NT2/D1 (cell line): ENCODE measurements around the gene WDR45B.

Experiments
- DNase-seq: peaks from one replicate; pipeline ENCODE4 v3.0.0-alpha.2; 2011; ENCODE audit warnings: low read depth, low spot score
- H3K27me3 ChIP-seq: 2 replicates; pipeline ENCODE4 v1.6.0; 2011; ENCODE audit warnings: mild to moderate bottlenecking; ENCODE audit not compliant: insufficient read length, insufficient read depth
- H3K36me3 ChIP-seq: 2 replicates; pipeline ENCODE4 v1.6.1; 2011; ENCODE audit warnings: mild to moderate bottlenecking, low read length, mixed read lengths; ENCODE audit not compliant: insufficient read depth, insufficient read length
- H3K4me1 ChIP-seq: 2 replicates; pipeline ENCODE4 v1.5.1; 2011; ENCODE audit not compliant: insufficient read depth, insufficient read length
- H3K4me3 ChIP-seq: 2 replicates; pipeline ENCODE4 v1.5.1; 2011; ENCODE audit warnings: low read depth; ENCODE audit not compliant: insufficient read length
- H3K9ac ChIP-seq: 2 replicates; pipeline ENCODE4 v1.6.0; 2011; ENCODE audit warnings: low read depth; ENCODE audit not compliant: insufficient read length
- H3K9me3 ChIP-seq: 2 replicates; pipeline ENCODE4 v1.5.1; 2011; ENCODE audit warnings: mild to moderate bottlenecking, low read length; ENCODE audit not compliant: insufficient read depth
- SUZ12 ChIP-seq: IDR thresholded peaks from 2 replicates; pipeline ENCODE4 v1.6.1; 2011; ENCODE audit not compliant: insufficient read length, insufficient read depth; ENCODE audit errors: extremely low read depth
- YY1 ChIP-seq: IDR thresholded peaks from 2 replicates; pipeline ENCODE4 v1.6.1; 2011; ENCODE audit not compliant: insufficient read length, insufficient read depth
- ZNF274 ChIP-seq: IDR thresholded peaks from 2 replicates; pipeline ENCODE4 v1.6.1; 2011; ENCODE audit warnings: mild to moderate bottlenecking, low read depth, low read length

WDR45B gene

DNA sequence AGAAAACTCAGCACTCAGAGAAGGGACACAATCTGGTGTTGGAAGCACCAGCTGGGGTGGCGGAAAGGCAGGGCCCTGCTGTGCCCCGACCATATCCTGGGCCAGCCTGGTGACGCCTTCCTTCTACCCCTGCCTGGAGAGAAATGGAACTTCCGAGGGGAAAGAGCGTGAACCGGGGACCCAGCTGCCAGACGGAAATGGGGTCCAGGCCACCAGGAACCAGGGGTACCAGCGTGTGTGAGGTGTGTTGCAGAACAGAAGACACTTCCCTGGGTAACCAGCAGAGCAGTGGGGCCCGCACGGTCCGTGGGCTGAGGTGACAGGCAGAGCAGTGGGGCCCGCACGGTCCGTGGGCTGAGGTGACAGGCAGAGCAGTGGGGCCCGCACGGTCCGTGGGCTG, 43.5 kb upstream of the WDR45B start:
- TF ChIP-seq YY1 = no peak
- TF ChIP-seq SUZ12 = no peak
- TF ChIP-seq ZNF274 = no peak
- Histone ChIP-seq H3K36me3 (no peaks in the 10 kb centered on the region), H3K4me3 (no peak overlapping the region), H3K27me3 (peaks cover 8% of the 10 kb centered on the region), H3K9me3 (peaks cover 18% of the 10 kb centered on the region; the same call in 1 of the 2 replicates), H3K9ac (no peak overlapping the region), H3K4me1 (peaks cover 6% of the 10 kb centered on the region)
- DNase-seq = no peak

DNA sequence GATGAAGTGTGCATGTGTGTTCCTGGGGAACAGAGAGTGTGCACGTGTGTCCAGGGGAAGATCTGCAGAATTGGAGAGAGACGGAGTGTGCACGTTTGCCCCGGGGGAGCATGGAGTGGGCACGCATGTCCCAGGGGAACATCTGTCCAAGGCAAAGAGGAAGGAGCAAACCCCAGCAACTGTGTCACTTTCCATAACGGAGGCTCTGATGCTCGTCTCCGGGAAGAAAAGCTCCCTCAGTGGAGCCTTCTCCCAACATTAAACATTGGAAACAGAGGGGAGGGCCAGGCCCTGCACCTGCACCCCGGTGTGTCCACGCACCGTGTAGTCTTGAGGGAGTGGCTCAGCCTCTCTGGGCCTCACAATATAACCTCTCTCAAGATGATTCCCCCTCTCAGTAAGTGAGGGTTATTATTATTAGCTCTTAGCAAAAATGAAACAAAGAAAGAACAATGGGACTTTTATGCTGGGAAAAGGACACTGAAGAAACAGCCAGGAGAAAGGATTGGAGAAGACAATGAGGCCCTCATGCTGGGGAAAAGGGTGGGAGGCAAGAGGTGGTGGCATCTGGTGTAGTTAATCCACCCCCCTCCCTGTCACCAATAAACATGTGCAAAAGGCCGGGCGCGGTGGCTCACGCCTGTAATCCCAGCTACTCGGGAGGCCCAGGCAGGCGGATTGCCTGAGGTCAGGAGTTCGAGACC, 42.7 kb upstream of the WDR45B start:
- H3K36me3 ChIP-seq = no peaks in the 10 kb centered on the region
- H3K9me3 ChIP-seq = peaks cover 17% of the 10 kb centered on the region; the same call in 1 of the 2 replicates
- H3K9ac ChIP-seq = no peak overlapping the region
- peaks cover 1% of the 10 kb centered on the region for H3K27me3 ChIP-seq
- no peak overlapping the region for H3K4me3 ChIP-seq
- no peak for DNase-seq
- TF ChIP-seq ZNF274 (no peak), SUZ12 (no peak), YY1 (no peak)
- H3K4me1 ChIP-seq = peaks cover 6% of the 10 kb centered on the region

DNA sequence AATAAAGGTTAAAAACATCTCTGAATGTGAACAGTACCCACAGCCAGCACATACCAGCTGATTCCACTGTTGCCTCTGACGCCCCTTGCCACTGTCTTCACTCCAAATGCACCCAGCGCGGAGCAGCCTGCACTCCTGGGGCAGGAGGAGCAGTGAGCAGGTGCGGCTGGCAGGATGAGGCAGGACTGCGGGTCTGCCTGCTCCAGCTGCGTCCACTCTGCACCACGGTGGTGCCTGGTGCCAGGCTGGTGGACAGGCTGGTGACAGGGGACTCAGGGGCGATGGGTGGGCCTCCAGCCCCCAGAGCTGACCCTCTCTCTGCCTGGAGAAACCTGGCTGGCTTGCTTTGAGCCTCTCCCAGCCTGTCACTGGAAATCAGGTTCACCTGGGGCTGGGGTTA, 40.8 kb upstream of the WDR45B start:
- H3K4me1 ChIP-seq = peaks cover 6% of the 10 kb centered on the region
- peaks cover 1% of the 10 kb centered on the region; the same call in 1 of the 2 replicates for H3K9me3 ChIP-seq
- H3K36me3 ChIP-seq = no peaks in the 10 kb centered on the region
- no peak overlapping the region for H3K4me3 ChIP-seq
- no peak overlapping the region for H3K9ac ChIP-seq
- no peaks in the 10 kb centered on the region for H3K27me3 ChIP-seq
- no peak for TF ChIP-seq SUZ12
- no peak for TF ChIP-seq YY1
- no peak for TF ChIP-seq ZNF274
- no peak for DNase-seq

DNA sequence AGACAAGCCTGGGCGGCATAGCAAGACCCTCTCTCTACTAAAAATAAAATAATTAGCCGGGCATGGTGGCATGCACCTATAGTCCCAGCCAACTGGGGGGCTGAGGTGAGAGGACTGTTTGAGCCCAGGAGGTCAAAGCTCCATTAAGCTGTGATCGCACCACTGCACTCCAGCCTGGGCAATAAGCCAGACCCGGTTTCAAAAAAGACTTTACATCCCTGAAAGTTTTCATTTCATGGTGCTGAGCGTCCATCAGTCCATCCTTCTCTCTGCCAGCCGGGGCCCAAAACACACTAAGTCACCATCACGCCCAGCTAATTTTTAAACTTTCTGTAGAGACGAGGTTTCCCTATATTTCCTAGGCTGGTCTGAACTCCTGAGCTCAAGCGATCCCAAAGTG, 39.6 kb upstream of the WDR45B start:
- H3K9ac ChIP-seq = no peak overlapping the region
- no peak for TF ChIP-seq YY1
- TF ChIP-seq ZNF274 = no peak
- TF ChIP-seq SUZ12 = no peak
- no peak for DNase-seq
- H3K9me3 ChIP-seq = no peaks in the 10 kb centered on the region
- no peak overlapping the region for H3K4me3 ChIP-seq
- H3K27me3 ChIP-seq = no peaks in the 10 kb centered on the region
- no peaks in the 10 kb centered on the region for H3K36me3 ChIP-seq
- peaks cover 2% of the 10 kb centered on the region for H3K4me1 ChIP-seq

DNA sequence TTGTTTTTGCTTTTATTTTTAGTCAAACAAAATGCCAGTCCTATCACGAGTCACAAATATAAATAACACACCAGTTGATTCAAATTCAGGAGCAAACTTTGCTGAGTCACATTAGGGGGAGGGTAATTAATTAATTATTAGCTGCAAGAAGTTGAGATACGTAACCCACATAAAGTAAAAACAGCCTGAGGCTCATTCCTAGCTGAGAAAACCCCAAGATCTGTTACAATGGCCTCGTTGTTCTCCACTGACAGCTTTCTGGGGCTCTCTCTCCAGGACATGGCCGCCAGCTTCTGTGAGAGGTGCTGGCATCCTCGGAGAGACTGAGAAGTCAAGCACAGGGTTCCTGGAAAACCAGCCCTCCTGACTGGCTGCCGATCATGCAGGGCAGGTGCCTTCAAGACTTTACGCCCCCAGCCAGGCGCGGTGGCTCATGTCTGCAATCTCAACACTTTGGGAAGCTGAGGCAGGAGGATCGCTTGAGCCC, 39.2 kb upstream of the WDR45B start:
- TF ChIP-seq SUZ12 (no peak), YY1 (no peak), ZNF274 (no peak)
- H3K36me3 ChIP-seq = no peaks in the 10 kb centered on the region
- no peaks in the 10 kb centered on the region for H3K9me3 ChIP-seq
- no peak for DNase-seq
- no peaks in the 10 kb centered on the region for H3K27me3 ChIP-seq
- no peak overlapping the region for H3K4me3 ChIP-seq
- H3K4me1 ChIP-seq = peaks cover 2% of the 10 kb centered on the region
- H3K9ac ChIP-seq = no peak overlapping the region

DNA sequence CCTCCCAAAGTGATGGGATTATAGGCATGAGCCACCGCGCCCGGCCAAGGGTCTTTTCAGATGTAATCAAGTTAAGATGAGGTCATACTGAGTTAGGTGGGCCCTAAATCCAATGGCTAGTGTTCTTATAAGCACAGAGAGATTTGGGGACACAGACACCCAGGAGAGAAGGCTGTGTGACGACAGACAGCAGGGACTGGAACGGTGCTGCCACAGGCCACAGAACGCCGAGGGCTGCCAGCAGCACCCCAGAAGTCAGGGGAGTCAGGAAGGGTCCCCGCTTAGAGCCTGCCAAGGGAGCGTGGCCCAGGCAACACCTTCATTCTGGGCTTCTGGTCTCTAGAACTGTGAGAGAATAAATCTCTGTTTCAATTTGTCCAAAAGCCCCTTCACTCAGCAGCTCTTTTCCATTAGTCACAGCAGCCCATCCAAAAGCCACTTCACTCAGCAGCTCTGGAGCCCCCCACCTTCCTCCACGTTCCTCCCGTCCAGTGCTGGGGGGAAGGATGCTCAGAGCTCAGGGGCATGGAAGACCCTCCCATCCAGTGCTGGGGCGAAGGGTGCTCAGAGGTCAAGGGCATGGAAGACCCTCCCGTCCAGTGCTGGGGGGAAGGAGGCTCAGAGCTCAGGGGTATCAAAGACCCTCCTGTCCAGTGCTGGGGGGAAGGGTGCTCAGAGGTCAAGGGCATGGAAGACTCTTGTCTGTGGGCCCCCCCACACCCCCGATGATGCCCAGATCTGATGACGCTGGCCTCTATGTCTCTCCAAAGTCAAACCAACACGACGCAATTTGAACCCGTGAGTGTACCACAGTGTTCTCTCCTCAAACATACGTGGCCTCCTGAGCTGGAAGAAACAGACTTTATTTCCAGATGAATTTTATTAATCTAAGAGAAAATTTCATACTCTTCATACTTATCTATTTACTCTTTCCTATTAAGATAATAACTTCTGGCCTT, 38.4 kb upstream of the WDR45B start:
- Histone ChIP-seq H3K4me1 (no peaks in the 10 kb centered on the region), H3K9me3 (peaks cover 7% of the 10 kb centered on the region), H3K4me3 (no peak overlapping the region), H3K27me3 (no peaks in the 10 kb centered on the region), H3K9ac (no peak overlapping the region), H3K36me3 (no peaks in the 10 kb centered on the region)
- no peak for DNase-seq
- TF ChIP-seq ZNF274 (no peak), SUZ12 (no peak), YY1 (no peak)

DNA sequence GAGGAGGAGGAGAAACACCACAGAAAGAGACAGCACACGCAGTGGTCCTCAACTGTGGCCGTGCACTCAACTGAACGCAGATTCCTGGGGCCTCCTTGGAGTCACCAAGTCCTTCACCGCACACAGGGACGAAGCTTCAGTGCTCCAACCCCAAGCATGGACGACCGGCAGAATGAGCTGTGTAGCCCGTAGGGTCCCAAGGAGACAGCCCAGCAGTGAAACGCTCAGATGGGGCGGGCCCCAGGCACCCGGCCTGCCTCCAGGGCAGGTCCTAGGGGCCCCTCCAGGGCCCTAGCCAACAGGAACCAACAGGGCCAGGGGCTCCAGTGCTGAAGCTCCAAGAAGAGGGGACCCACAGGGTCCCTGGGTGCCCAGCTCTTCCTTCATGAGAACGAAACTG, 37.0 kb upstream of the WDR45B start:
- no peak for DNase-seq
- peaks cover 15% of the 10 kb centered on the region for H3K9me3 ChIP-seq
- no peak overlapping the region for H3K9ac ChIP-seq
- no peaks in the 10 kb centered on the region for H3K4me1 ChIP-seq
- no peaks in the 10 kb centered on the region for H3K36me3 ChIP-seq
- H3K27me3 ChIP-seq = no peaks in the 10 kb centered on the region
- no peak for TF ChIP-seq YY1
- no peak for TF ChIP-seq SUZ12
- TF ChIP-seq ZNF274 = no peak
- H3K4me3 ChIP-seq = no peak overlapping the region
